NCI-H2081 (cell line): ENCODE results near the gene YJEFN3.
A peak's percentile ranks its signal among the peaks of the same experiment; 100 is the strongest.

ENCODE experiments used
- DNase-seq, 2 experiments: peaks; one replicate each; lab custom pipeline; 2025; lab: John Stamatoyannopoulos, UW

YJEFN3 gene, protein sequence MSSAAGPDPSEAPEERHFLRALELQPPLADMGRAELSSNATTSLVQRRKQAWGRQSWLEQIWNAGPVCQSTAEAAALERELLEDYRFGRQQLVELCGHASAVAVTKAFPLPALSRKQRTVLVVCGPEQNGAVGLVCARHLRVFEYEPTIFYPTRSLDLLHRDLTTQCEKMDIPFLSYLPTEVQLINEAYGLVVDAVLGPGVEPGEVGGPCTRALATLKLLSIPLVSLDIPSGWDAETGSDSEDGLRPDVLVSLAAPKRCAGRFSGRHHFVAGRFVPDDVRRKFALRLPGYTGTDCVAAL

DNA sequence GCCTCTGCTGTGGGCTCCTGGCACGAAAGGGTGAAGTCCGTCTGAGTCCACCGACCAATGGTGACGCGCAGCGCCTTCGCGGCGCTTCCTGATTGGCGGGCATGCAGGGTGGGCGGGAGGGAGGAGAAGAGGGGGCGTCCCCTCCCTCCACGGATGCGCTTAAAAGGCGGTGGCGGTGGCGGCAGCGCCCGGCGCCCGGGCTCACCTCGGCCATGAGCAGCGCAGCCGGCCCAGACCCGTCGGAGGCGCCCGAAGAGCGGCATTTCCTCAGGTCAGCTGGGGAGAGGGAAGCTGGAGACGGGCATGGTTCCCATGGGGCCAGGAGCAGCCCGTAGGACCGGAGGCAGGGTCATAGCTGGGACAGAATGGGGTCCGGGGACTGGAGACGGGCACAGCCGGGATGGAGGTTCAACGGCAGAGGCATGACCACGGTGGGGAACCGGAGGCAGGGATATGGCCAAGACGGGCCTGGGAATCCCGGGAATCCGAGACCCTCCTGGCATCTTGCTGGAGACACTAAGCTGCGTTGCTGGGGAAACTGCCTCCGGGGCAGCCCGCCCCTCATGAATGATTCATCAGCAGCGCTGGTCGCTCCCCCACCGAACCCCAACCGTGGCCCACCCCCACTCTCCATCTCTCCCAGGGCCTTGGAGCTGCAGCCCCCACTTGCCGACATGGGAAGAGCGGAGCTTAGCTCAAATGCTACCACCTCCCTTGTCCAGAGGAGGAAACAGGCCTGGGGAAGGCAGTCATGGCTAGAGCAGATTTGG, at the start of gene YJEFN3:
TSS of gene YJEFN3 (plus strand) at position 191 of the 770 bp plus-strand sequence. CDS start at position 213, 22 bp downstream.
- no peak for DNase-seq

DNA sequence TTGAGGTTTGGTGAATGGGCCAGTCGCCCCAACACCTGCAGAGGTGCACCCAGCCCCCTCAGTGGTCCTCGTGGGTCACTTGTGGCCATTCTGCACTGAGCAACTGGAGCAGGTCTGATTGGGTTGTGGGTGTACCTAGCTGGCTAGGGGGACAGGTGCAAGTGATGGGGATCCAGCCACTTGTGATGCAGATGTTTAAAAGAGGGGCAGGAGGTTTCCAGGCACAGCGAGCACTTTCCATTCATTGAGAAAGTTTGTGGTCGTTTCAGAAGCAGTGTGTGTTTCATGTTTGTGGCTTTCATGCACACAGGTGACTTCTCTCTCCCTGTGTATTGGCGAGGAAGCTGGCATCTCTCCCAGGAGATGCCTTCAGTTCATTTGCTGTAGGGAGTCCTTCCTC, 48.0 kb upstream of the YJEFN3 start:
- no peak for DNase-seq

DNA sequence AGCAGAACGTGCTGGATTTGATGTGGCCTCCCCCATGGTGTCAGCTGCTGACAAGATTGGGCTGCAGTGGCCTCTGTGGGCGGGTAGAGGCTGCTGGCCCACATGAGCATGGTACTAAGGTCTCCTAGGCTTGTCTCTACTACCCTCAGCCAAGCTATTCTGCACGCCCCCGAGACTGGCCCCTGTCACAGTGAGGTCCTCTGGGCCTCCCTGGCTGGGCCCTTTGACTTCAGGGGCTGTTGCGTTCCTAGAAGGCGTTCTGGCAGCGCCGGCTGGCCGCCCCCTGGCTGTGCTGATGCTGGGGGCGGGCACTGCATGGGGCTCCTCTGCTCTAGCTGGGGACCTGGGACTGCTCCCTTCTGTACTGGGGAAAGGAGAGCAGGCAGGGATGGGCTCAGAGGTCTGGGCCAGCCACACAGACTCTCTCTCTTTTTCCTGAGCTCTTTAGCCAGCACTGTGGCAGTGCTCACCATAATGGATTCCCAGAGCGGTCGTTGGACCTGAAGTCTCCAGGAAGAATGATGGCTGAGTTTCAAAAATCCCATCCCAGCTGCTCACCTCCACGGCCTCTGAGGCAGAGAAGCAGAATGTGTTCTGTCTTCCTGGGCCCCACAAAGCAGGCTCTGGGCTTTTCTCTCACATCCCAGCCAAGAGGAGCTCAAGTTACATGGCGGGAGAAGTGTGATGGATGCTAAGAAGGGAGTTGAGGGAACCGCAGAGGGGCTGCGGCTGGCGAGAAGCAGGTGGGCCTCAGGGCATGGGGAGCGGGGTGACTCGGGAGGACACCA, 45.7 kb upstream of the YJEFN3 start:
- DNase-seq, result no peak

DNA sequence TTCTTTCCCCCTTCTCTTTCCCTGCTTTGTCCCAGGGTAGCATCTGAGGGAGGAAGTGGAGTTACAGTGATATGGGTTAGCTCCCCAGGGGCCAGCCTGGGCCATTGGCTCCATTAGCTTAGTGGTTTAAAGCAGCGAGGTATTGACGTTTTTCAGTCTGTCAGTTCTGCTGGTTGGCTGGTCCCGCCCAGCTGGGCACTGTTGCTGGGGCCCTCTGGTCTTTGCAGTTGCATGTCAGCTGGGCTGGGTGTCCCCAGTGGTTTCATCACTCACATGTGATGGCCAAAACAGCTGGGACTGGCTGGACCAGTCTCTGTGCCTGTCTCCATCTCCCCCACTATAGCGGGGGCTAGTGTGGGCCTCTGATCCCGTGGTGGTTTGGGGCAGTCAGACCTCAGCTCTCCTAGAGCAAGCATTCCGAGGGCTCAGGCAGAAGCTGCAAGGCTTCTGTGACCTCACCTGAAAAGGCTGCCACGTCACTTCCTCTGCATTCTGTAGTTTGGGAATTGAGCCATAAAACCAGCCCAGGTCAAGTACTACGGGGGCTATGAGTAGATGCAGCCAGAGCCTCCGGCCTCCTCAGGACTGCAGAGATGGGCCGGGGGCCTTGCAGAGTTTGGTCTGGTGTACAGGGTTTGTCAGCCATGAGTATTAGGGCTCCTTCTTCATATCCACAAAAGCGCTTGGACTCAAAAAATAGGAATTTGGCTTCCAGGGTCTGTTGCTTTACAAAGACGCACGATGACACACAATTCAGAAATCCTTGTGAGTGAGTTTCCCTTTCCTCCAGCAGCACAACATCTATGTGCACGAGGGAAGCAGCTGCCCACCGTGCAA, 43.3 kb upstream of the YJEFN3 start:
- no peak for DNase-seq

DNA sequence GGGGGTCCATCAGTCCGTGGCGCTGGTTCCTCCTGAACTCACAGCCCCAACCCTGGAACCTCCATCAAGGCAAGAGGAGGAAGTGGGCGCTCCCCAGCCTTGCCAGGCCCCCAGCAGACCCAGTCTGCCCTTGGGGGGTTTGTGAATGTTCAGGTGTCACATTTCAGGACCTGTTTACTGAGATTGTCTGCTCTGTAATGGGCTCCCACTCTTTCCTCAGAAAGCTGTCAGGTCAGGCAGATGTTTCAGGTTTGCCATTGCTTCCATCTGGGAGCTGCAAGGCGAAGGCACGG, 42.8 kb upstream of the YJEFN3 start:
- DNase-seq, result no peak

DNA sequence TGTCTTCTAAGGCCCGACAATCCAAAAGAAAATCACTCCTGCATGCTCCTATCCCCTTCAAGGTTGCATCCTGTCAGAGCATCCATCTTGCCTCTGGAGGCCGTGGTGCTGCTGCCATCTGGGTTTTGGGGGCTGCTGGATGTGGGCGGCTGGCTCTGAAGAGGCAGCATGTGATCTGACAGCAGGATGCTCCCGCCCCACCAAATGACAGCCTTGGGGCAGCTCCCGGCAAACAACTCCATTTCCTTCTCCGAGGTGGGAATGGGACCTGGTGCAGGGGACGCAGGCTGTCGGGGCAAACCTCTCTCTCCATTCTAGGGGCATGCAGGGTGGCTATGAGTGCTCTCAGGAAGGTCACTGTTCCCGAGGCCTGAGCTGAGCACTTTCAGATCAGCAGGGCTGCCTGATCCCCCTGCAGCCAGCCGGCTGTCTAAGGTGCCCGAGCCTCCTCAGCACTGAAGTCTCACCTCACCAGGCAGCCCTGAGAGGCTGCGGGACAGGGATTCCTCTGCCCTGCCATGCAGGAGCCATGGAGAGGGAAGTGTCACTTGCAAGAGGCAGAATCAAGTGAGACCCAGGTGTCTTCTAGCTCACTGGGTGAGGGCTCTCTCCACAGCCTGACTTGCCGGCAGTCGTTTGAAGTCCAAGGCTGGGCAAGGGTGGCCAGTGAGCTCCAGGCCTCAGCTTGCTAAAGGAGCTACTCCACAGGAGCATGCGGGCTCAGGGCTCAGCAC, 42.2 kb upstream of the YJEFN3 start:
- no peak for DNase-seq

DNA sequence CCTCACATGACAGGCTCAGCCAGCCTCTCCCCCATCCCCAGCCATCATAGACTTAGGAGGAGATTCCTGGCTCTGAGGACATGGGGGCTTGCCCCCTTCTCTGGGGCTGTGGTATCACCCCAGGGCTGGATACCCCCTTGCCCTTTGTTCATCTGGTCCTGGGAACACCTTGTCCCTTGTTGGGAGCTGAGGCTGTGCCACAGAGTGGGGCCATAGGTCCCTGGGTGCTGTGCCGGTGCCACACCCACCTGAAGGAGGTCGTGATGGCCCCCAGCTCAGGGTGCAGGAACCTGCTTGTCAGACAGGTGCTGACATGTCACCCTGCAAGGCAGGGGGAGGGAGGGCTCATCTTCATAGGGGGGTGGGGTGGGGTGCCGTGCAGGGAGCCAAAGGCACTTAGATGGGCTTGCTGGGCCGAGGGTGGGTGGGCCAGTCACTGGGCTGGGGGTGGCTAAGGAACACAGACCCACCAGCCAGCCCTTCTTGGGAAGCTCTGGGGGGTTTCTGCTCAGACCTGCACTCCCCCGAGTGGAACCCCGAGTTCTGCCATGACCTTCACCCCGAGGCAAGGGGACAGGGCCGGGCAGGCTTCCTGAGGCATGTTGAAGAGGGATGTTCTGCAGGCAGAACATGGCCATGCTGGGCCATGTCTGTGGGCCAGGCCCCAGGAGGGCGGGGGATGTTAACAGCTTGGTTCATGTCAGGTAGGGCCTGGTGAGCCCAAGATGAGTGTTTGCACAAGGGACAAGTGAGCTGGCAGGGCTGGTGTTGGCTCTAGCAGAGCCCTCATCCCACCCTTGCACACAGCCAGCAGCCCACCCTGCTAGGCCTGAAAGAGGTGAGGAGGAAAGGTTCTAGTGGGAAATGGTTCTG, 41.4 kb upstream of the YJEFN3 start:
- DNase-seq, result no peak

DNA sequence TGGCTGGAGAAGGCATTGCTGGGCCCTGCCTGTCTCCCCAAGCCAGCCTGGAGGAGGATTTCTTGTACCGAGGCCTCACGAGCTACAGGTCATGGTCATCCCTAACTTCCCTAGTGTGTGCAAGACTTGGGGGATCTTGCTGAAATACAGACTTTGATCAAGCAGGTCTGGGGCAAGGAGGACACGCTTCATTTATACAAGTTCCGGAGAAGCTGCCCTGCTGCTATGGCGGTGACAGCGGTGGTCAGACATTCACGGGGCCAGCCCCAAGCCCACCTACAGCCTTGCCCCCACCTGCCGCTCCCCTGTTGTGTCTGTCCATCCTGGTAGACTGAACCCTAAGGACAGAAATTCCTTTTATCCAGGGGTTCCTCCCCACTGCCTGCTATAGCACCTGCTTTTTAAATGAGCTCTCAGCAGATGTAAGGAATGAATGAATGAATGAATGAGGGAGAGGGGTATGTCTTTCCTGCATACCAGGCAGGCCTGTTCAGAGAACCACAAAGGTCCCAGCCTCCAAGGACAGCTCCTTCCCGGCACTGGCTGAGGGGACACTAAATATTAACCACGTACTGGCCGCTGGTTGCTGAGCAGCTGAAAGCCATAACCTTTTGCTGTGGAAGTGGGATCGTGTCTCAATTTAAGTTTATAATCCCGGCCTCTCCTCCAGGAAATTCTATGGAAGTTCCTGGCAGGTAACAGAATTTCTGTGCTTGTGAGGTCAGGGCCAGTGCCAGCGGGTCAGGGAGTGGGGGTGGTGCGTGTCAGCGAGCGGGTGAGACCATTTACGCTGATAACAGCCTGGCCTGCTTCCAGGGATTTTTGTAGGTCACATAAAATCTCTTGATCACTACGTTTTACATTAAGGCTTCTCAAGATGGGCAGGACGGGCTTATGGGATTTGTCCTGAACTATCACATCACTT, 40.5 kb upstream of the YJEFN3 start:
- DNase-seq, result no peak

DNA sequence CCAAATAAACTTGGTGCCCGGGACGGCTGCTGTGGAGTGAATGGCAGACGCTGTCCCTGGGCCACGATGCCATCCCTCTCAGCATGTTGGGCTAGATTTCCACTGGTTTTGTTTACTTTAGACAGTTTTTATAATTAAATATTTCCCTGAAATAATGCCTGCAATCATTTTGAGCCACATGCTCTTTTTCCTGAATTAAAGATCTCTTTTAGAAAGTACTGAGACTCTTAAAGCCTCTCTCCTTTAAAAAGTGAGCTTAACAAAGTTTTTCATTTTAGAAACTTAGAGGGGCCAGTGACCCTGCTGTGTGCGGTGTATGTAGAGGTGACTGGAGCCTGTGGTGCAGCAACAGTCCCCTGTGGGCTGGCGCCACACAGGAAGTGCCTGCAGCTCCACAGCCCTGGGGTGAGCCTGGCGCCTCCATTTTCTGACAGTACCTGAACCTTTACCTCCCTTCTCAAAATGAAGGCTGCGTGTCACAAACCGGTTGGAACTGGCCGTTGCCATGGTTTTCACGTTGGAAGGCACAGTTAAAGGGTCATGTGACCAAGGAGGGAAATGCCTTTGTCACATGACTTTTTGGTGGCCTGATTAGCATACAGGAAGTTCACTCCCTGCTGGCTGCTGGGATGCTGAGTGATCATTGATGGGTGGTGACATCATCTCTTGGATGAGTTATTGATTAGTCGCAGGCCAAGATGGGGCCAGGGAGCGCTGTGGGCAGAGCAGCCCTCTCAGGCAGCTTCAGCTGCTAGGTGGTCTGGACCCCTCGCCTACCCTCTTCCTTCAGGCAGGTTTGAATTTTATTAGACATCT, 39.6 kb upstream of the YJEFN3 start:
- peak in 1 of 2 experiments; percentile 37 for DNase-seq

DNA sequence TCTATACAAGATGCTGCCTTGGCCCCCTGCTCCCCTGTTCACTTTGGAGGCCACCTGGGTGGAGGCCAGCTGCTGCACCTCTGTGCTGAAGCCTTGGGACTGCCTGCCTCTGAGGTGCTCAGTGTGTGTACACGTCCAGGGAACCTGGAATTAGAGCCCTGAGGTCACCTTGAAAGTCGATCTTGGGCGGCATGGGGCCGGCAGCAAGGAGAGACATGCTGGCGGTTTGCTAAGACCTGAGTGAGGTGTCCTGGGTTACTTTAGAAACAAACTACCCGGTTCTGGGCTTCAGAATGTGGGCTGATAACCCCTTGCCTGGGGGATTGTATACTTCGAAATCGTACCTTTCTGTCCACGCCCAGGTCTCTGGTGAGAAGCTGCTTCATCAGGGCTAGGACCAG, 38.9 kb upstream of the YJEFN3 start:
- no peak for DNase-seq

DNA sequence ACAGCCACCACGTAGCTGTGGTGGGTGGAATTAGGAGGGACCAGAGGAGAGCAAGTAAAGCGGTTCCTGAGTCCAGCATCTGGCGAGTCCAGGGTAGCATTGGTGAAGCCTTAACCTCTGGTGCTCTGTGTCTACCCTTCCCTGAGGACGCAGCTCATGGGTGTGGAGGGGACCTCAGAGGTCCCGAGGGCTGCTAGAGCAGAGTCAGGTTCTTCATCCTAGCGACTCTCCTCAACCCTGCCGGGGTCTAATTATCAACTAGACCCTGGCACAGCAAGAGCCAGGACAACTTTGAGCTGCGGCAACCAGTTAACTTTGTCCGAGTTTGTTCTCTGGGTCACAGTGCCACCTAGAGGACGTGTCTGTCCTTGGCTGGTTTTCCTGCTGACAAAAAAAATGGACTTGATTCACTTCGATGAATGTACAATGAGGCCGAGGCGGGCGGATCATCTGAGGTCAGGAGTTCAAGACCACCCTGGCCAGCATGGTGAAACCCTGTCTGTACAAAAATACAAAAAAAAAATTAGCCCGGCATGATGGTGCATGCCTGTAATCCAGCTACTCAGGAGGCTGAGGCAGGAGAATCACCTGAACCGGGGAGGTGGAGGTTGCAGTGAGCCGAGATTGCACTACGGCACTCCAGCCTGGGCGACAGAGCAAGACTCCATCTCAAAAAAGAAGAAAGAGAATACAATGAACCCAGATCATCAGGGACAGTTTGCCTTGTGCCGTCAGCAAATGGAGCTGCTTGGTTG, 38.3 kb upstream of the YJEFN3 start:
- DNase-seq, result peak; percentile 54 to 62

DNA sequence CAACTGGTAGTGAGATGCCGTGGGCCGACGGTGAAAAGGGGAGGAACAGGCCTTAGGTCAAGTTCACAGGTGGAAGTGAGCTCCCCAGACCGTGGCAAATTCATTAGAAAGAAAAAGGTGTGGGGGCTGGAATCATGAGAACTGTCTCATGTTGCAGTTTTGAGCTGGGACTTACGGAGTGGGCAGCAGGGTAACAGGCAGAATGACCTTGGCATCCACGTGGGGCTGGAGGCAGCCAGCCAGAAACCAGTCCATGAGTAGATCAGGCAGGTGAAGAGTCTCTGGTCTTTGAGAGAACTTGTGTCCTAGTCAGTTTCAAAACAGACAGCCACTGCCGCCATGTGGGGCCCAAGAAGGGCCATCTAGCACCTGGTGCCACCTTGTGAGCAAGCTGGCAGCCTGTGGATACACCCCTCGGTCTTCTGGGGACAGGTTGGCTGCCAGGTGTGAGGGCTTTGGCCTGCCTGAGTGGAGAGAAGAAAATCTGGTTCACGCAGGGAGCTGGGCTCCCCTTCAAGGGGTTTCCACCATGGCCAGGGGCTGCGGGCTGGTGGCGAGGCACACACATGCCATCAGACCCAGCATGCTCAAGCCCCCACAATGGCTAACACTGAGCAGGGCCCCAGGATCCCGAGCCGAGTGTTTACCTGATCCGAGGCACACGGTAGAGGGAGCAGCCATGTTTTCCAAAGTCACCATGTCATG, 37.2 kb upstream of the YJEFN3 start:
- DNase-seq, result no peak

DNA sequence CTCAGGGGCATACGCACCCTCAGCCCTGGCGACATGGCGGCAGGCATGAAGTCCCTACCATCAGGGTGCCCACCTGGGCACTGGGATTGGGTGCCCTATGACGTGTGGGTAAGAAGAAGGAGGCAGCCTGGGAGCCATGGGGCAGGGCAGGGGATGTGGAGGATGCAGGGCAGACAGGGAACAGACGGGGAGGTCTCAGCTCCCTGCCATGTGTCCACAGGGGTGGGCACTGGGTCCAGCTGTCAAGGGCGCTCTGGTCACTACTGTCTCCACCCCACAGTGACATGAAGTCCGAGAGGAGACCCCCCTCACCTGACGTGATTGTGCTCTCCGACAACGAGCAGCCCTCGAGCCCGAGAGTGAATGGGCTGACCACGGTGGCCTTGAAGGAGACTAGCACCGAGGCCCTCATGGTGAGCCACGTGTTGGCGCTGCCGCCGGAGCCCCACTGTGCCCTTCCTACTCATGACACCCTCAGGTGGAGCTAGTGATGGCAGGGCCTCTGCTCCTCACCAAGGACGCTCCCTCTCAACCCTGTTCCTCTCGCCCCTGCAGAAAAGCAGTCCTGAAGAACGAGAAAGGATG, 36.6 kb upstream of the YJEFN3 start:
- DNase-seq, result no peak

DNA sequence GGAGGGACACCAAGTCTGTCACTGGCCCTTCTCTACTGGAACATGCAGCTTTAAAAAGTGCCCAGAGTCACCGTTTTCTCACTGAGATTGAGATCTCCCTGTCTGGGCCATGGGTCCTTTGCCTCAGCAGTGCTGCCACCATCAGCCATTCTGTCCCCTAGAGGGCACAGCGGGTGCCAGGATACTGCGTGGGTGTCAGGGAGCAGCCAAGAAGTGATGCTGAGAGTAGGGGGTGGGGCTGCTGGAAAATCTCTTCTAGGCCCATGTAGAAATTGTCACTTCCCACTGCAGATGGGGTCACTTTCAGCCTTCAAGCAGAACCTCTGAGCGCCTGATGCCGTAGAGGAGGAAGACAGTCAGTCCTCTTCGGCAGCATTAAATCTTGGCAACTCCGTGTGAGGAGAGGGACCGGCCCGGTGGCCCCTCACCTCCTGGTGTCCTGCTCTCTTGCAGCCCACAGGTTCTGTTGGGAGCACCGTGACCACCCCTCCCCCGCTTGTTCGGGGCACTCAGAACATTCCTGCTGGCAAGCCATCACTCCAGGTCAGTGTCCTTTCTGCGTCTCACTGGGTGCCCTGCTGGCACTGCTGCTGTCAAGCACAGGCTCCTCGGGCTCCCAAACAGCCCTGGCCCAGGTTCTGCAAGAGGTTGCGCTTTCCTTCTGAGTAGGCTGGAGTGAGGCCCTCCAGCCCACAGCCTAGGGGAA, 34.7 kb upstream of the YJEFN3 start:
- DNase-seq, result no peak

DNA sequence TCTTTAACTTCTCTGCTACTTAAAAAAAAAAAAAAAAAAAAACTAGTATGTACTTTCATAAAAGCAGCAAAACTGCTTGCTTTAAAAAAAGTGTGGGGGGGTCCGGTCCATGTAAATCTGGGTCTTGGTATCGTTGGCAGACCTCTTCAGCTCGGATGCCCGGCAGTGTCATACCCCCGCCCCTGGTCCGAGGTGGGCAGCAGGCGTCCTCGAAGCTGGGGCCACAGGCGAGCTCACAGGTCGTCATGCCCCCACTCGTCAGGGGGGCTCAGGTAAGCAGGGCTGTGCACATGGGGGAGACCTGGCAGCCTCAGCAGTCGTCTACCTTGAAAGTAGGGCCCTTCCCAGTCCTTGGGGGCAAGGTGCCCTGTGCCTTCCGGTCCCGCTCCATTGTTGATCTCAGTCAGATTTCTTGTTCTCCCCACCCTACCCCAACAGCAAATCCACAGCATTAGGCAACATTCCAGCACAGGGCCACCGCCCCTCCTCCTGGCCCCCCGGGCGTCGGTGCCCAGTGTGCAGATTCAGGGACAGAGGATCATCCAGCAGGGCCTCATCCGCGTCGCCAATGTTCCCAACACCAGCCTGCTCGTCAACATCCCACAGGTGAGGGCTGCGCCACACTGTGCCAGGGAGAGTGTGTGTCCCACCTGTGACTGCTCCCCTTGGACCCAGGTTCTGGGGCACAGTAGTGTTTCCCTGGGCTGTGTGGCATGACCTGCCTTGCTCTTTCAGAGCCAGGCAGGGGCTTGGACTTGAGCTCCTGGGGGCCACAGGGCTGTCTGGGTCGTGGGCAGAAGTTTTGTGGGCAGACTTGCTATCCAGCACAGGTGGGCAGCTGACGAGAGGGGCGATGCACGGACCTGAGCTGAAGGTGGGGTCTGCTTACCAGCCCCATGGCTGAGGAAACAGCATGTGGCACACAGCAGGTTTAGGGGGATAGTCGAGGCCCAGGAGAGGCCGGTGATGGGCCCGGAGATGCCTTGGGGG, 32.8 kb upstream of the YJEFN3 start:
- no peak for DNase-seq
